ENCODE data around the gene FNBP1. TPM values are rescaled to one million over a fixed set of nuclear protein-coding genes. Genes with fewer than 3 reads are reported as not detected.

The FNBP1 gene
- total and polyA plus RNA-seq, 8 donors, result 5.3 to 18.5 (median 7.1) TPM

- H3K27ac ChIP-seq, result peak overlapping the region in 3 of 4 donors; percentile 65 to 82 (median 82)
- intact Hi-C loops (cut with DNase I), result no loop called here
- 2 to 3% methylated on average over 31 of the region's 31 CpGs for WGBS, 2 donors
Observed at GRCh38 chr9:130041648-130042405, 1.2 kb downstream of the FNBP1 start.

GRCh38 chr9:130040984-130041647 lies 1.9 kb downstream of the FNBP1 start:
- Histone ChIP-seq H3K27ac (no peak overlapping the region), H3K27me3 (no peaks in the 10 kb centered on the region)
- FAIRE-seq, result no peak

More at GRCh38 chr9:130041648-130042405, 1.2 kb downstream of the FNBP1 start:
- Histone ChIP-seq H3K36me3 (no peaks in the 10 kb centered on the region), H3K9me3 (no peaks in the 10 kb centered on the region), H3K27me3 (no peaks in the 10 kb centered on the region), H3K4me3 (peak overlapping the region; percentile 77 to 97 (median 88)), H3K4me1 (peaks cover 4 to 22% (median 9%) of the 10 kb centered on the region in 3 donors)
- DNase-seq (peak in 2 of 6 donors; percentile 50 to 61), FAIRE-seq (no peak), ATAC-seq (peak in 1 of 4 donors; percentile 3)
- no peak for TF ChIP-seq CTCF (IDR thresholded peaks at IDR 0.05)

GRCh38 chr9:130039528-130040147 lies 3.4 kb downstream of the FNBP1 start:
- DNase-seq (no peak), FAIRE-seq (no peak), ATAC-seq (no peak)
- Histone ChIP-seq H3K4me3 (no peak overlapping the region), H3K27me3 (no peaks in the 10 kb centered on the region), H3K9me3 (no peaks in the 10 kb centered on the region), H3K4me1 (peaks cover 4 to 13% (median 9%) of the 10 kb centered on the region in 3 donors), H3K27ac (no peak overlapping the region), H3K36me3 (no peaks in the 10 kb centered on the region)
- 89 to 91% methylated on average over 6 of the region's 6 CpGs for WGBS, 2 donors
- intact Hi-C loops (cut with DNase I), result no loop called here
- TF ChIP-seq CTCF (IDR thresholded peaks at IDR 0.05), result no peak

More at GRCh38 chr9:130040984-130041647, 1.9 kb downstream of the FNBP1 start:
- no peaks in the 10 kb centered on the region for H3K9me3 ChIP-seq
- no peaks in the 10 kb centered on the region for H3K36me3 ChIP-seq
- DNase-seq, result no peak
- 86 to 91% methylated on average over 7 of the region's 7 CpGs for WGBS, 2 donors
- peaks cover 4 to 22% (median 9%) of the 10 kb centered on the region in 3 donors for H3K4me1 ChIP-seq
- no peak for TF ChIP-seq CTCF (IDR thresholded peaks at IDR 0.05)
- no peak for ATAC-seq
- intact Hi-C loops (cut with DNase I), result no loop called here
- H3K4me3 ChIP-seq, result peak overlapping the region in 2 of 4 donors; percentile 89 to 97

- DNase-seq (no peak), FAIRE-seq (no peak), ATAC-seq (no peak)
- Histone ChIP-seq H3K4me3 (no peak overlapping the region), H3K27ac (no peak overlapping the region), H3K27me3 (no peaks in the 10 kb centered on the region), H3K9me3 (no peaks in the 10 kb centered on the region), H3K36me3 (no peaks in the 10 kb centered on the region), H3K4me1 (no peaks in the 10 kb centered on the region)
- TF ChIP-seq CTCF (IDR thresholded peaks at IDR 0.05), result no peak
- intact Hi-C loops (cut with DNase I), result no loop called here
Observed at GRCh38 chr9:130036099-130036498, 6.9 kb downstream of the FNBP1 start.

All from pancreas (tissue), 10 donors.